Left lung (tissue), 10 donors: ENCODE results near the gene RNF223. TPM values are rescaled to one million over a fixed set of nuclear protein-coding genes. Genes with fewer than 3 reads are reported as not detected.
"Not testable (repeated sequence)": the region's sequence is repeated elsewhere in the genome, so short reads cannot be mapped to it uniquely, and the experiment has no call there.

ENCODE experiments used
- ATAC-seq: fragments of 200-7000 bp; cut with Tn5 transposase; one replicate; pipeline ENCODE4 v1.9.1; 2020; ENCODE audit warnings: moderate library complexity
- DNase-seq, 4 donors: peaks; one replicate each; pipeline ENCODE4 v3.0.0-alpha.2; 2013 to 2020
- H3K27ac ChIP-seq, 2 donors: fragments of 200-600 bp; sonication (generic) in 1 of 2; one replicate each; pipeline versions ENCODE4 v1.5.0 to v1.8.0; 2020 to 2021
- H3K27me3 ChIP-seq, 2 donors: fragments of 200-600 bp; sonication (generic) in 1 of 2; one replicate each; pipeline versions ENCODE4 v1.5.0 to v1.8.0; 2020 to 2021
- H3K36me3 ChIP-seq, 2 donors: fragments of 200-600 bp; sonication (generic) in 1 of 2; one replicate each; pipeline versions ENCODE4 v1.5.0 to v1.8.0; 2020 to 2021
- H3K4me1 ChIP-seq, 2 donors: fragments of 200-600 bp; one replicate each; pipeline ENCODE4 v1.8.0; 2021
- H3K4me3 ChIP-seq, 2 donors: fragments of 200-600 bp; sonication (generic) in 1 of 2; one replicate each; pipeline versions ENCODE4 v1.5.0 to v1.8.0; 2020 to 2021; ENCODE audit warnings: mild to moderate bottlenecking in 1 of 2
- H3K9me3 ChIP-seq, 2 donors: fragments of 200-600 bp; sonication (generic) in 1 of 2; one replicate each; pipeline versions ENCODE4 v1.5.0 to v1.8.0; 2020 to 2021
- CTCF ChIP-seq, 2 donors: fragments of 200-600 bp; sonication (generic) in 1 of 2; IDR thresholded peaks; one replicate each; pipeline versions ENCODE4 v1.5.0 to v1.8.0; 2021; ENCODE audit warnings: antibody characterized with exemption in 2 of 2
- intact Hi-C, 2 donors: fragments of 100-400 bp; cut with DNase I; formaldehyde crosslinking; loops; one replicate each; pipeline versions ENCODE4 v1.11.2 to v1.14.2; 2022
- polyA plus RNA-seq, 6 donors: library from polyadenylated mRNA; unstranded; fragments of 120-200 nt; gene quantifications; one replicate each; pipeline ENCODE4 v1.2.1, GENCODE V29; 2013; ENCODE audit not compliant: insufficient read length in 6 of 6
- total RNA-seq, 2 donors: library from RNA; stranded (reverse); fragmentation: NEBNext Ultra II Directional; extraction: Animal tissue kit (Norgen Biotek cat#: 25700); gene quantifications; one replicate each; pipeline ENCODE4 v1.2.1, GENCODE V29; 2021
- donor health status: DM: no; HTN: yes; CAD: no.
- donor health status: DM: no; HTN: no; CAD: no.

RNF223 gene
- total and polyA plus RNA-seq, 8 donors, result 0.13 to 1.7 (median 0.18) TPM

GRCh38 chr1:1033731-1034438 is 40.2 kb downstream of the RNF223 start:
- intact Hi-C loops, result no loop called here
- ATAC-seq (no peak), DNase-seq (no peak)
- H3K9me3 ChIP-seq, result no peaks in the 10 kb centered on the region
- no peak for TF ChIP-seq CTCF (IDR thresholded peaks at IDR 0.05)
- no peak overlapping the region for H3K4me3 ChIP-seq
- peaks cover 13 to 75% of the 10 kb centered on the region in 2 donors for H3K27me3 ChIP-seq
- H3K36me3 ChIP-seq, result no peaks in the 10 kb centered on the region
- no peak overlapping the region for H3K27ac ChIP-seq
- peaks cover 6 to 24% of the 10 kb centered on the region in 2 donors for H3K4me1 ChIP-seq

GRCh38 chr1:1033009-1033587 is 41.0 kb downstream of the RNF223 start:
- H3K36me3 ChIP-seq, result no peaks in the 10 kb centered on the region
- peaks cover 6 to 23% of the 10 kb centered on the region in 2 donors for H3K4me1 ChIP-seq
- intact Hi-C loops, result no loop called here
- no peaks in the 10 kb centered on the region for H3K9me3 ChIP-seq
- peaks cover 13 to 67% of the 10 kb centered on the region in 2 donors for H3K27me3 ChIP-seq
- DNase-seq, result peak; percentile 72 to 91 (median 87)
- H3K4me3 ChIP-seq, result peak overlapping the region; percentile 19 to 32
- no peak overlapping the region for H3K27ac ChIP-seq
- peak; percentile 95 for ATAC-seq
- TF ChIP-seq CTCF (IDR thresholded peaks at IDR 0.05), result peak; percentile 38 to 56

- peak overlapping the region in 1 of 2 donors; percentile 32 for H3K4me3 ChIP-seq
- intact Hi-C loops, result no loop called here
- peak; percentile 64 for ATAC-seq
Observed at GRCh38 chr1:1032424-1032823, 41.7 kb downstream of the RNF223 start.

GRCh38 chr1:1031659-1032235 is 42.4 kb downstream of the RNF223 start:
- H3K36me3 ChIP-seq, result no peaks in the 10 kb centered on the region
- peaks cover 13 to 55% of the 10 kb centered on the region in 2 donors for H3K27me3 ChIP-seq
- no peak overlapping the region for H3K27ac ChIP-seq
- H3K4me1 ChIP-seq, result peaks cover 6 to 23% of the 10 kb centered on the region in 2 donors
- TF ChIP-seq CTCF (IDR thresholded peaks at IDR 0.05), result no peak
- H3K4me3 ChIP-seq, result no peak overlapping the region
- DNase-seq, result no peak
- intact Hi-C loops, result no loop called here
- H3K9me3 ChIP-seq, result no peaks in the 10 kb centered on the region
- no peak for ATAC-seq

More at GRCh38 chr1:1032424-1032823, 41.7 kb downstream of the RNF223 start:
- Histone ChIP-seq H3K36me3 (no peaks in the 10 kb centered on the region), H3K27ac (no peak overlapping the region), H3K9me3 (no peaks in the 10 kb centered on the region), H3K4me1 (peaks cover 6 to 23% of the 10 kb centered on the region in 2 donors), H3K27me3 (peaks cover 13 to 61% of the 10 kb centered on the region in 2 donors)
- no peak for DNase-seq
- TF ChIP-seq CTCF (IDR thresholded peaks at IDR 0.05), result no peak

GRCh38 chr1:1030867-1031658 is 43.0 kb downstream of the RNF223 start:
- peaks cover 13 to 49% of the 10 kb centered on the region in 2 donors for H3K27me3 ChIP-seq
- H3K9me3 ChIP-seq, H3K36me3 ChIP-seq, H3K27ac ChIP-seq, ATAC-seq, H3K4me3 ChIP-seq, DNase-seq, intact Hi-C loops: not testable (repeated sequence)
- peaks cover 6 to 28% of the 10 kb centered on the region in 2 donors for H3K4me1 ChIP-seq
